Left renal pelvis (tissue), 4 donors: ENCODE measurements around the gene PHPT1. TPM values are rescaled to one million over a fixed set of nuclear protein-coding genes. Genes with fewer than 3 reads are reported as not detected.
"Not testable (repeated sequence)": the region's sequence is repeated elsewhere in the genome, so short reads cannot be mapped to it uniquely, and the experiment has no call there.

Experiments
- DNase-seq, 4 donors: peaks; one replicate each; pipeline ENCODE4 v3.0.0-alpha.2; 2013; ENCODE audit warnings: low read depth in 4 of 4, low spot score in 3 of 4
- polyA plus RNA-seq, 4 donors: library from polyadenylated mRNA; unstranded; fragments of 120-200 nt; gene quantifications; one replicate each; pipeline ENCODE4 v1.2.1, GENCODE V29; 2013; ENCODE audit not compliant: insufficient read length in 4 of 4

PHPT1 gene
- polyA plus RNA-seq, 4 donors, result 71.8 to 120 (median 83.5) TPM

DNA sequence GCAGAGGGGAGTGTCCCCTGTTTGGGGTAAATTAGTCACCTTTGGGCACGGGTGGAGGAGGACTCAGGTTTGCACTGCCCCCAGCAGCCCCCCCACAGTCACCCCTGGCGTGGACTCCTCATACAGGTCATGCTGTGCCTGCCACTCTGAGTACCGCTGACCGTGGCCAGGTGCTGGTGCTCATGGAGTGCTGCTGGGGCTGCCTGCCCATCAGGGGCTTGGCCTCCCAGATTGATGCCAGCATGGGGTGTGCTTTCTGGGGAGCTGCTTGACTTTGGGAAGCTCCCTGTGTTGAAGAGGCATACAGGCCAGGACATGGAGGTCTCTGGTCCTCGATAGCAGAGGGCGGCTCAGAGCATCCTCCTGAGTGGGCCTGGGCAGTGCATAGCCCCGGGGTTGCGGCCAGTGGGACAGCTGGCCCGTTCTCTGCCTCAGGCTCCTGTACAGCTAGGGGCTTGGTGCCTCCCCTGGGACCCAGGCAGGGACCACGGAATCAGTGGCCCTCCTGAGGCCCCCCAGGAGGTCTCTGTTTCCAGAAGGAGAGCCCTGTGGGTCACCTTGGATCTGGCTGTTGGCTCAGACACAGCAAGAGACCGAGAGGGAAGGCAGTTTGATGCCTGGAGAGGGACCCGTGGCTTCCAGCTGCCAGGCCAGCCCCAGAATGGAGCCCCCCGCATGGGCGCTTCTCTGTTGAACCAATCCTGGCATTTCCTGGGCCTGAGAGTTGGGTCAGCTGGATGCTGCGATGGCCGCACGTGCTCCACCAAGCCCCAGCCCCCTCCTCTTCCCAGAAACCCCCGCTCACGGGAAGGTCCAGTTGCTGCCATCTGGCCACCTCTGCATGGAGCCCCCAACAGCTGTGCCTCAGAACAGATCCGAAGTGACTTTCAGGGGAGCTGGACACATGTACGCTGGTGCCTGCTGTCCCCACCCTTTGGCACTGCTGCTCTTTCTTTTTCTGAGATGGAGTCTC lies 13.0 kb upstream of the PHPT1 start:
- no peak for DNase-seq

DNA sequence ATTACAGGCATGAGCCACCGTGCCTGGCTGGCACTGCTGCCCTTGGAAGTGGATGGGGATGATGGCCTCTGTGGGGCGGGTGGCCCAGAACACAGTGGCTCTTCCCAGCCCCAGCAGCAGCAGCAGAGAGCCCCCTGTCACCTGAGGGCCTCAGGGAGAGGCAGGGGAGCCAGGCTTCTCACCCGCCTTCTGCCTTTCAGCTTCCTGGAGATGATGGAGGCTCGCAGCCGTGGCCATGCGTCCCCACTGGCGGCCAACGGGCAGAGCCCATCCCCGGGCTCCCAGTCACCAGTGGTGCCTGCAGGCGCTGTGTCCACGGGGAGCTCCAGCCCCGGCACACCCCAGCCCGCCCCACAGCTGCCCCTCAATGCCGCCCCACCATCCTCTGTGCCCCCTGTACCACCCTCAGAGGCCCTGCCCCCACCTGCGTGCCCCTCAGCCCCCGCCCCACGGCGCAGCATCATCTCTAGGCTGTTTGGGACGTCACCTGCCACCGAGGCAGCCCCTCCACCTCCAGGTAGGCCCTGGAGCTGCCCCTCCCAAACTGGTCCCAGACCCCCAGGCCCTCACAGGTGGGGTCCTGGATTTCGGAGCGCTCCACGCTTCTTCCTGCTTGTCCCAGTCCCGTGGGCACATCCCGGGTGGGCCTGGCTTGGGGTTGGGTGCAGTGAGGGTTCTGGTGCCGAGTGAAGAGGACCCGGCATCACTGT lies 11.9 kb upstream of the PHPT1 start:
- no peak for DNase-seq

DNA sequence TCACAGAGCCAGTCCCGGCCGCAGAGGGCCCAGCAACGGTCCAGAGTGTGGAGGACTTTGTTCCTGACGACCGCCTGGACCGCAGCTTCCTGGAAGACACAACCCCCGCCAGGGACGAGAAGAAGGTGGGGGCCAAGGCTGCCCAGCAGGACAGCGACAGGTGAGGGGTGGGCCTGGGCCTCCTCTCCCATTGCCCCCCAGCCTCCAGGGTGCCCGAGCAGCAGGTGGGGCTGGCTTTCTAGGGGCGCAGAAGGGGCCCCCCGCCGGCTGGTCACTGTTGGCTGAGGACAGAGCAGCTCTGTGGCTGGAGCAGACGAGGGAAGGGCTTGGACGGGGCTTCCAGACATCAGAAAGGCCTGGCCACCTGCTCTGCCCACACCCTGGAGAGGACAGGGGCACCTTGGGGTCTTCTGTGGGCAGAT lies 11.3 kb upstream of the PHPT1 start:
- DNase-seq, result not testable (repeated sequence)

DNA sequence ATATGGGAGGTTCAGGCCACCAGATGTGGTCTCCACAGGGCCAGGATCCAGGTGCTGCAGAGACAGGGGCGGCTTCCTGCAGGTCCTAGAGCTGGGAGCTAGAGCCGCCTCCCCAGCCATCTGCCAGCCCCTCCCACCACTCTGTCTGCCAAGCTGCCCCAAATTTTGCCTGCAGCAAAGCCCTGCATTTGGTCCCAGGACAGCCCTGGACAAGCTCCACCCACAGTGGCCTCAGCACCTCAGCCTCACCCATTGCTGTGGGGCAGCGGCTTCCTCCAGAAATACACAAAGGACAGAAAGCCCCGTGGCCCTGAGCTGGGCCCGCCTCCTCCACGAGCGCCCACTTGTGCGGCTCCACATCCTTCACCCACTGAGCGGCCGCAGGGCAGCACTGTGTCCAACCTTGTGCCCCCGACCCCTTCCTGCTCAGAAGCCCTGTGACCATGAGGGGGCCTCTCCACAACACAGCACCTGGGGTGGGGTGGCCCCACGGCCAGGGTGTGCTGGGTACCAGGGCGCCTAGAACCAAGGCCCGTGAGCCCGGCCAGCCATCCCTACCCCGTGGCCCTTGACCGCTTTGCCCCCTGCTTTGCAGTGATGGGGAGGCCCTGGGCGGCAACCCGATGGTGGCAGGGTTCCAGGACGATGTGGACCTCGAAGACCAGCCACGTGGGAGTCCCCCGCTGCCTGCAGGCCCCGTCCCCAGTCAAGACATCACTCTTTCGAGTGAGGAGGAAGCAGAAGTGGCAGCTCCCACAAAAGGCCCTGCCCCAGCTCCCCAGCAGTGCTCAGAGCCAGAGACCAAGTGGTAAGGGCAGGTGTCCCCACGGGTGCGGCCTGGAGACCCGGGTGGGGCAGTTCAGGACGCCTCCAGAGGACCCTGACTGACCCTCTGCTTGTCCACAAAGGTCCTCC lies 10.6 kb upstream of the PHPT1 start:
- no peak for DNase-seq

DNA sequence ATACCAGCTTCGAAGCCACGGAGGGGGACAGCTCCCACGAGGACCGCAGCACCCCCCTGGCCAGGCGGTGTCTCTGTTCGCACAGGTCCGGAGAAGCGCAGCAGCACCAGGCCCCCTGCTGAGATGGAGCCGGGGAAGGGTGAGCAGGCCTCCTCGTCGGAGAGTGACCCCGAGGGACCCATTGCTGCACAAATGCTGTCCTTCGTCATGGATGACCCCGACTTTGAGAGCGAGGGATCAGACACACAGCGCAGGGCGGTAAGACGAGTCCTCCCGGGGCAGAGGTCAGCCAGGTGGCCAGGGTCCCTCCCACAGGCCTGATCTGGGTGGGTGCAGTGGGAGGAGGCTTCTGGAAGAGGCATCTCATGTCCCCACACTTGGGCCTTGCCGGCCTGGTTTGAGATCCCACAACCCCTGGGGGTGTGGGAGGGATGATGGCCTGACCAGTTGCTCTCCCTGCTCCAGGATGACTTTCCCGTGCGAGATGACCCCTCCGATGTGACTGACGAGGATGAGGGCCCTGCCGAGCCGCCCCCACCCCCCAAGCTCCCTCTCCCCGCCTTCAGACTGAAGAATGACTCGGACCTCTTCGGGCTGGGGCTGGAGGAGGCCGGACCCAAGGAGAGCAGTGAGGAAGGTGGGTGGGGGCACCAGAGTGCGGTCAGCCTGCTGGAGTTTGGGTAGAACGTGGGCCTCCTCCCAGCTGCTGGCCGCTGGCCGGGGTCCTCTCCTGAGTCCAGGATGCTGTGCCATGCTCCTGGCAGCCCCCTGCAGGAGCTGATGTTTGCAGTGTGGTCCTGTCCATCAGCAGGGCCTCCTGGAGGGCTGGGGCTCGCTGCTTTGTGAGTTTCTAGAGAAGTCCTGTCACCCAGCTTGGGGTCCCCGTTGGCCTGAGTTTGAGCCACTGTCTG lies 9.7 kb upstream of the PHPT1 start:
- no peak for DNase-seq

DNA sequence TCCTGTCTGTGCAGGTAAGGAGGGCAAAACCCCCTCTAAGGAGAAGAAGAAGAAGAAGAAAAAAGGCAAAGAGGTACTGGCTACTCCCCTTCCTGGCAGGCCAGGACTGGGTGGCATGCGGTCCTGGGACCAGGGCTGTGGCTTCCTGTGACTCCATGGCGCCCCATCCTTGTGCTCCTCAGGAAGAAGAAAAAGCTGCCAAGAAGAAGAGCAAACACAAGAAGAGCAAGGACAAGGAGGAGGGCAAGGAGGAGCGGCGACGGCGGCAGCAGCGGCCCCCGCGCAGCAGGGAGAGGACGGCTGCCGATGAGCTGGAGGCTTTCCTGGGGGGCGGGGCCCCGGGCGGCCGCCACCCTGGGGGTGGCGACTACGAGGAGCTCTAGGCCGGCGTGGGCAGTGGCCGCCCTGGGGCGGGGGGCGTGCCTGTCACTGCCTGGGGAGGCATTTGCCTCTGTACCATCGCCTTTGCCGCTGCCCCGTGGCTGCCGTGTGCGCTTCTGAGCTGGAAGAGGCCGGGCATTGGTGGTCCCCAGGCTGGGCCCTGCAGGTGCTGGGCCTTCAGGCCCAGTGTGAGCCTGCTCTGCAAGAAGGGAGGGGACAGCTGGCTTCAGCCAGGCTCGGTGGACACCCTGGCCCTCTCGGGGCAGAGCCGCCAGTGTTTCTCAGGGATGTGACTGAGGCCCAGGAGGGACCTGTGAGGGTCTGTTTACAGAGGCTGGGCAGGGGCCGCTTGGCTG lies 8.9 kb upstream of the PHPT1 start:
- DNase-seq, result no peak

DNA sequence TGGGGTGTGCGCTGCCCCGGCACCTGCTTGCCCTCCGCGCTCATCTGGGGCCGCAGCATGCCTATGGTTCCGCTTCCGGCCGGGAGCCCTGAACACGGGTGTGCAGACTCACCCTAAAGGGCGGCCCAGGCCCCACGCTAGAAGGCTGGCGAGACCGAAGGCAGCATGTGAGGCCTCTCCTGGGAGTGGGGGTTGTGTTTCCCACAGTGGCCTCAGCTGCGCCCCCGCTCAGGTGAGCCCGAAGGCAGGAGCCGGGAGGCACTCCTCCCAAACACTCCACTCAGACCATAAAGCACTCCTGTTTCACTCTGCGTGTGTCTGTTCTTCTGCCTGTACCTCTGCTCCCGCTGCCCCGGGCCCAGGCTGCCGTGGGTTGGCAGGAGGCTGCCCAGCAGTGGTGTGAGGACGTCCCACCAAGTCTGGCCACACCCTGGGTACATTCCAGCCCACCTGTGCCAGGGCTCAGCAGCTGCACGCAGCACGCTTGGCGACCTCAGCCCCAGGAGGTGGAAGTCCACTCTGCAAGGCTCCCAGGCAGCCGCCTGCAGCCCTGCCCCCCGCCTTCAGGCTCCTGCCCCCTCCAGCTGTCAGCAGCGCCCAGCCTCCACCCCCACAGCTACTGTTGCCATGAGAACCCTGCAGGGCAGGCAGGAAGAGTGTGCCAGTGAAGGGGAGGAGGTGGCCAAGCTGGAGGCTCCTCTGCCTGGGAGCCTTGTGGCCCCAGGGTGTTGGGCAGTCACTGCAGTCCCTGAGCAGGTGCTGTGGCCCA lies 8.1 kb upstream of the PHPT1 start:
- DNase-seq, result no peak

DNA sequence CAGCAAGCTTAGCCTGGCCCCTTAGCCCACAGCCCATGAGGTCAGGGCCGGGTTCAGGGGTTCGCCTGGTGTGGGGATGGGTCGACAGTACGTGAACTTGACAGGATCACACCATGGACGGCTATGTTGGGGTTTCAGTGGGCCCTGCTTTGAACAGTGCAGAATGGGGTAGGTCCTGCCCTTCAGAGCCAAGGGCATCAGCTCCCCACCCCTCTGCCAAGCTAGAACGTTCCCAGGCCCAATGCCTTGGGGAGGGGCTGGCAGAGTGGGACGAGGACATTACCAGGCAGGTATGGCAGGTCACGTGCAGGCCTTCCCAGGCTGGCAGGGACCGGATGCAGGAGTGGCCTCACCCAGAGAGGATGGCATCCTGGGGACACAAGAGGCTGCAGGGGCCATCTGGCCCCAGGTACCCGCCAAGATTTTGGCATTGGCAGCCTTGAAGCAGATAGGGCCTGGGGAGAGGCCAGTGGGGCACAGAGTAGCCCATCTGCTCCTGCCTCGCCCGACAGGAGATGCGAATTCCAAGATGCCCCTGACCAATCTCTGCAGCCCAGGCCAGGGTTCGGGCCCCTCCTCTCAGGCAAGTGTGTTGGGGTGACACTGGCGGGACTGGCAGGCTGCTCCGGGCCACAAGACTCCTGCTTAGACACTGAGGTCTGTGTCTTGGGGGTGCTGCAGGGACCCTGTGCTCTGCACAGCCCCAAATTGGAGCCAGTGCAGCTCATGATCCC lies 7.4 kb upstream of the PHPT1 start:
- not testable (repeated sequence) for DNase-seq

DNA sequence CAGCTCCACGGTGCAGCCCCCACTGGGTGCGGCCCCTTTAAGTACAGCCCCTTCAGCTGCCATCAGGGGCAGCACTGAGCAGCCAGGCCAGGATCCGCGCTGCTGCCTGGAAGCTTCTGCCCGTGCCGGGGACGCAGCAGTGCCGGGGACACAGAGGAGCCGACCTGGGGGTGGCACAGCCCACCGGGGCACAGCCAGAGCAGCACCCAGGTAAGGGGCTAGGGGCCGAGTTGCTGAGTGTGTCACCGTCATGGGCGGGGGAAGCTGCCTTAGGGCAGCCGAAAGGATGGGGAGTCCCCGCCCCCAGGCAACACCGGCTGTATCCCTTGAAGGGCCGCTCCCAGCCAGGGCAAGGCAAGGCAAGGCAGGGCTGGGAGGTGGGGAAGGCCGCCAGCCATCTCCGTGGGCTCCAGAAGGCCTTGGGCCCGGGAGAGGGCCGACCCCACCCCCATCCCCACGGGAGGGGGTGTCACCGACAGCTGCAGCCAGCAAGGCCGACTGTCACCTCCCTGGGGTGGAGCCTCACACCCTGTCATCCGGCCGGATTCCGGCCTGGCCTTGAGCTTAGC lies 6.7 kb upstream of the PHPT1 start, which contains the start of gene AJM1:
Gene AJM1 (plus strand): TSS at position 99 of the 569 bp plus-strand sequence. CDS start 1,937 bp downstream, outside the sequence.
- not testable (repeated sequence) for DNase-seq

DNA sequence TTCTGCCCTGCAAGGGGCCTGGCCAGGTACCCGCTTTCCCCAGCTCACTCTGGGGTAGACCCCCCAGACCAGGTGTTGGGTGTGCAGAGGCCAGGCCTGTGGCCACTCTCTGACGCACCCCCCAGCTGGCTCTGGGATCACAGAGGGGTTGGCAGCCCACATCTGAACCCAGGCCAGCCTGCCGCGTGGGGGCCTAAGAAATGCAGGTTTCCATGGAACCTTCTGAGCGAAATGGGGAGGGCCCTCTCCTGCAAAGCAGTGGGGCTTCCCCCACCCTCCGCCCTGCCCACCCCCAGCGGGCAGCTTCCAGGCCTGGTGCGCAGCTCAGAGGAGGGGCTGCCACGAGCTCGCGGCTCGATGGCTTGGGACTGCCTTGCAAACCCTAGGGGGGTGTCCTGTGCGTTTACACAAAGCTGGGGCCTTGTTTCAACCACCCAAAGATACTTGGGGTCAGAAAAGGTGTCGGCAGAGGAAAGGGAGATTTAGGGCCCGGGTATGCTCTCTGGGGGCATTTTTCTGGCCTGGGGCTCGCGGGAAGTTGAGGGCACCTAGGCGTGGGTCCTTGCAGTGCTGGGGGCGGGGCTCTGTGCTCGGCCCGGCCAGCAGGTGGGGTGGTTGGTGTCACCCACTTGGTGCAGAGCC lies 5.9 kb upstream of the PHPT1 start:
- DNase-seq, result not testable (repeated sequence)

DNA sequence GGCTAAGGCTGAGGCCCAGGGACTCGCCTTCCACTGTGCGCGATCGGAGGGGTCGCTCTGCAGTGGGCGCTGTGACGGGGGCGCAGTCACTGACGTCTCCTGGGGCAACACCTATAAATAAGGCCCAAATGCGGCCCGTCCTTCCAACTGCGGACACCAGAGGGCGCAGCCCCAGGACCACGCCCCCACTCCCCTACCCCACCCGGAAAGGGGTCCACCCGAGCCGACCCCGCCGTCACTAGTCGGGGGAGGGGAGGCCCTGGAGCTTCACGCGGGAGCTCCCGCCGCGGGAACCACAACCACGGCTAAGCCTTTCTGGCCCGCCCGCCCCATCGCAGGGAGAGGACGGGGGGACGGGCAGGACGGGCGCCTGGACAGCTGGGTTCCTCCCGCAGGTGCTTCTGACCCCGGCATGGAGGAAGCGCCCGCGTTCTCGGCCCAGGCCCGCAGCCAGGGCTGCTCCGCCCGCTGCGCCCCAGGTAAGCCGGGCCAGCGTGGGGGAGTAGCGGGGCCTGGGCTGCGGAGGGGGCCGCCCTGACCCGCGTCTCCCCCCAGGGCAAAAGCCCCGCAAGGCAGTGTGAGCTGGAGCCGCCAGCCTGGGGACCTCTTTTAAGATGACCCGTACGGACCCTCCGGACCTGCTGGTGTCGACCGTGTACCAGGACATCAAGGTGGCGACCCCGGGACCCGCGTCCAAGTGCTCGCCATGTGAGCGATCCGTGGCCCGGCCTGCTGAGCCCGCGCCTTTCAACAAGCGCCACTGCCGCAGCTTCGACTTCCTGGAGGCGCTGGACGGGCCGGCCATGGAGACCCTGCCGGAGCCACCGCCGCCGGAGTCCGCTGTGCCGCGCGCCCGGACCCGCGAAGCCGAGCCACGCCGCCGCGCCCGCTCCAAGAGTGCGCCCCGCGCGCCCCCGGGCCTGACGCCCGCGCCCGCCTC lies 5.1 kb upstream of the PHPT1 start:
- not testable (repeated sequence) for DNase-seq

DNA sequence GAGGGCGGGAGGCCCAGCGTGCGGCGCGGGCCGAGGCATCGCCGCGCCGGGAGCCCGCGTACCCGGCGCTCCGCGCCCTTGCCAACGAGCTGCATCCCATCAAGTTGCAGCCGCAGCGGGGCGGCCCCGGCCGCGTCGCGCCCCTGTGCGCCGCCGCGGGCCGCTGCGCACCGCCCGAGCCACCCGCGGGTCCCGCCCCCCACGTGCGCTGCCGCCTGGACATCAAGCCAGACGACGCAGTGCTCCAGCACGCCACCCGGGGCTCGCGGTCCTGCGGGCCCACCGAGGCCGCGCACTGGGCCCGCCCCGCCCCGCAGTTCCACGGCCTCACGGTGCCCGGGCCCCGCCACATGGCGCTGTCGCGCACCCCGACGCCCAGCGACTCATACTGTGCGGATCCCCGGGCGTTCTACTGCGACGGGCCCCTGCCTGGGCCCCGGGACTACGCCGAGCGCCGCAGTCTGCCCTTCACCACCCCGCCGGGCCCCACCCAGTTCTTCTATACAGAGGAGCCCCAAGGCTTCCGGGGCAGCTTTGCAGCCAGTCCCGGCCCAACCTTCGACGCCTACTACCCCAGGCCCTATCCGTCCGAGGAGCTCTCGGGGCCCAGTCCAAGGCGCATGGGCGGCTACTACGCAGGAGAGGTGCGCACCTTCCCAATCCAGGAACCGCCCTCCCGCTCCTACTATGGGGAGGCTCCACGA lies 4.3 kb upstream of the PHPT1 start:
- DNase-seq, result no peak

DNA sequence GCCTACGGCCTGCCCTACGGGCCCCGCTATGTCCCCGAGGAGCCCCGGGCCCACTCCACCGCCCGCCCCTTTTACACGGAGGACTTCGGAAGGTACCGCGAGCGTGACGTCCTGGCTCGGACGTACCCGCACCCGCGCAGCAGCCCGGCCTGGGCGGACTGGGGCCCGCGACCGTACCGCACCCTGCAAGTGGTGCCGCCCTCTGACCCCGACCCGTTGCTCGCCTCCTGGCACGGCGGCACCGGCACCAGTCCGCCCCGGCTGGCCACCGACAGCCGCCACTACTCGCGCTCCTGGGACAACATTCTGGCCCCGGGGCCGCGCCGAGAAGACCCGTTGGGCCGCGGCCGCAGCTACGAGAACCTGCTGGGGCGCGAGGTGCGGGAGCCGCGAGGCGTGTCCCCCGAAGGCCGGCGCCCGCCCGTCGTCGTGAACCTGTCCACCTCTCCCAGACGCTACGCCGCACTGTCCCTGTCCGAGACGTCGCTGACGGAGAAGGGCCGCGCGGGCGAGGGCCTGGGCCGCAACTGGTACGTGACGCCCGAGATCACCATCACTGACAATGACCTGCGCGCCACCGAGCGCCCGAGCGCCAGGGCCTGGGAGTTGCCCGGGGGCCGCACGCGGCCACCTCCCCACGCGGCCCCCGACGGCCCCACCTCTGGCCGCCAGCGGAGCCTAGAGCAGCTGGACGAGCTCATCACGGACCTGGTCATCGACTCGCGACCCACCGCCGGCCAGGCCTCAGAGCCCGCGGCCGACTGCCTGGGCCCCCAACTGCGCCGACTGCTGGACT lies 3.5 kb upstream of the PHPT1 start:
- DNase-seq, result no peak
